Epithelial cell of esophagus (primary cell): Measurements from ENCODE around the gene S100A13.

ENCODE experiments used
- DNase-seq: peaks from one replicate; pipeline ENCODE4 v3.0.0; 2010; ENCODE audit warnings: low read depth
- H3K4me3 ChIP-seq: 2 replicates; pipeline ENCODE4 v1.5.1; 2011; ENCODE audit warnings: mild to moderate bottlenecking, low read length, control low read depth
- CTCF ChIP-seq: IDR thresholded peaks from 2 replicates; pipeline ENCODE4 v1.5.1; 2011; ENCODE audit warnings: low read depth, mild to moderate bottlenecking, low read length, control low read depth, inconsistent platforms; ENCODE audit not compliant: insufficient read depth; ENCODE audit errors: missing control alignments

Gene S100A13

GRCh38 chr1:153616144-153616916, 11.0 kb downstream of the S100A13 start, which contains the start of gene S100A14:
Gene S100A14 (minus strand): TSS chr1:153616325. CDS start chr1:153615858, 467 bp downstream.
- H3K4me3 ChIP-seq = peak within 1 kb of the TSS; percentile 100
- peak; percentile 96 for DNase-seq
- TF ChIP-seq CTCF = no peak

GRCh38 chr1:153615406-153615805, 11.9 kb downstream of the S100A13 start:
- TF ChIP-seq CTCF = no peak
- H3K4me3 ChIP-seq = peak overlapping the region; percentile 100
- peak; percentile 70 for DNase-seq

- no peak for TF ChIP-seq CTCF
- H3K4me3 ChIP-seq = peak overlapping the region; percentile 100
- no peak for DNase-seq
Observed at GRCh38 chr1:153614906-153615305, 12.4 kb downstream of the S100A13 start.

- TF ChIP-seq CTCF = peak; percentile 31
- no peak for DNase-seq
- peak overlapping the region; percentile 100 for H3K4me3 ChIP-seq
Observed at GRCh38 chr1:153614189-153614900, 13.0 kb downstream of the S100A13 start.

- no peak for TF ChIP-seq CTCF
- DNase-seq = no peak
- peak overlapping the region; percentile 100 for H3K4me3 ChIP-seq
Observed at GRCh38 chr1:153613406-153613805, 13.9 kb downstream of the S100A13 start.

GRCh38 chr1:153612755-153613331, 14.5 kb downstream of the S100A13 start, which contains the start of gene S100A16:
Gene S100A16 (minus strand): TSS chr1:153613137. CDS start chr1:153608151, 4,986 bp downstream.
- peak within 1 kb of the TSS; percentile 100 for H3K4me3 ChIP-seq
- TF ChIP-seq CTCF = no peak
- DNase-seq = peak; percentile 95
